Measurements from ENCODE around the gene CHD2.
"Not testable (repeated sequence)": the region's sequence is repeated elsewhere in the genome, so short reads cannot be mapped to it uniquely, and the experiment has no call there.

Gene CHD2

DNA sequence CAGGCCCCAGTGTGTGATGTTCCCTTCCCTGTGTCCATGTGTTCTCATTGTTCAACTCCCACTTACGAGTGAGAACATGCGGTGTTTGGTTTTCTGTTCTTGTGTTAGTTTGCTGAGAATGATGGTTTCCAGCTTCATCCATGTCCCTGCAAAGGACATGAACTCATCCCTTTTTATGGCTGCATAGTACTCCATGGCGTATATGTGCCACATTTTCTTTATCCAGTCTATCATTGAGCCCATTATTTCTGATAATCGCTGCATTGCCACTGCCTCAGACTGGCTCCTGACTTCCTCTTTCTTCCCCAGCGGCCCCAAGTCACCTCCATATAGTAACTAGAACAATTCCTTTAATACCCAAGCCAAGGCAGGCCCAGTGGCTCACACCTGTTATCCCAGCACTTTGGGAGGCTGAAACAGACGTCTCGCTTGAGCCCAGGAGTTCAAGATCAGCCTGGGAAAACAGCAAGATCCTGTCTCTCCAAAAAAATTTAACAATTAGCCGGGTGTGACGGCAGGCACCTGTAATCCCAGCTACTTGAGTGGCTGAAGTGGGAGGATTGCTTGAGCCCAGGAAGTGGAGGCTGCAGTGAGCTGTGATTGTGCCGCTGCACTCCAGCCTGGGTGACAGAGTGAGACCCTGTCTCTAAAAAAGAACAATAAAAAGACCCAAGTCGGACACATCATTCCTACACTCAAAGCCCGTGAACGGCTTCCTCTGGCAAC, 139.6 kb downstream of the CHD2 start:
- not testable (repeated sequence) for H3K14ac ChIP-seq (ENCODE audit: low read length); H2BK5ac ChIP-seq (ENCODE audit: low read depth, low read length, poor library complexity); H3K23ac ChIP-seq (ENCODE audit: low read length); H3K27ac ChIP-seq (ENCODE audit: low read depth, low read length); H2AK5ac ChIP-seq (ENCODE audit: low read length); H4K8ac ChIP-seq (ENCODE audit: low read depth, low read length); H3K27me3 ChIP-seq (ENCODE audit: insufficient read depth, low read length); DNase-seq; H2BK120ac ChIP-seq (ENCODE audit: insufficient read depth, low read length, poor library complexity); H4K12ac ChIP-seq (ENCODE audit: low read depth, low read length); H2AFZ ChIP-seq (ENCODE audit: insufficient read depth, low read length, poor library complexity); H3K9ac ChIP-seq (ENCODE audit: low read length); H3K4me3 ChIP-seq (ENCODE audit: low read depth, low read length); H3K79me1 ChIP-seq (ENCODE audit: low read length); H3K4me2 ChIP-seq (ENCODE audit: low read length); H3K4me1 ChIP-seq (ENCODE audit: control insufficient read depth in 1 of 2, insufficient read depth in 2 of 2, low read length in 2 of 2); H3K9me3 ChIP-seq (ENCODE audit: insufficient read depth, low read depth, low read length); H3K36me3 ChIP-seq (ENCODE audit: control insufficient read depth in 1 of 2, insufficient read depth in 2 of 2, low read length in 2 of 2); H3K79me2 ChIP-seq (ENCODE audit: control insufficient read depth, insufficient read depth, low read length, poor library complexity); H2BK12ac ChIP-seq (ENCODE audit: low read length); H3K4ac ChIP-seq (ENCODE audit: low read depth, low read length); H4K91ac ChIP-seq (ENCODE audit: low read depth, low read length); H3K18ac ChIP-seq (ENCODE audit: low read length)
- WGBS (ENCODE audit: extremely low coverage, insufficient coverage, insufficient read length) = no CpG with 5 or more reads among the region's 13 CpGs

DNA sequence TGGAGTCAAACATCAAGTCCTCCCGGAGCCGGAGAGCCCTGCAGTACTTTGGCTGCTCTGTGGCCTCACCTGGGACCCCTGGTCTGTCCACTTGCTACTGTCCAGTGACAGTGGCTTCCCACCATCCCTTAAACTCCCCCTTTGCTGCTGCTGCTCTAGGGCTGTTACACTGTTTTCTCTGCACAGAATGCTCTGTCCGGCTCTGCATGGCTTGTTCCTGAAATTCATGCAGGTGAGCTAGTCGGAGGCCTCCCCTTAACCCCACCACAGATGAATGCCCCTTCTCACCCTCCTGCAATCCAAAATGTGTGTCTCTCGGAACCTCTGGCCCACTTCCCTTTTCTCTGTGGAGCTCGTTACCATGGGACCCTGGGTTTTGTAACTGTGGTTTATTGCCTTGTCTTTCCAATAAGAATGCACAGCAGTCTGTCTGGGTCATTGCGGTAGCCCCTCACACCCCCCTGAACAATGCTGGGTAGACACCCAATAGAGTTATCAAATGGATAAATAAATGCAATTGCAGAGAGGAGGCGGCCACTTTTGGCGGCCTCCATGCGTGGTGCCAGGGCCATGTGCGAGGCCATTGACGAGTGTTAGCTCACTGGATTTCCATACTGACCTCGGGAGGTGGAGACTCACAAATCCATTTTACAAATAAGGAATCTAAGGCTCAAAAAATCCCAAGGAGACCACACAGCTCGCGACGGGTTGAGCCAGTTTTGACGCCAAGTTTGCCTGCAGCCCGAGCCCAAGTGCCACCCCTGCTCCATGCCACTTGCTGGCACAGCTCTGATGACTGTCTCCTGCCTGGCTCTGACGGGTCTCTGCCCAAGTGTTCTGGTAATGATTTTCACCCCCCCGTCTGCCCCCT, 140.4 kb downstream of the CHD2 start:
- no peaks in the 10 kb centered on the region for H3K27me3 ChIP-seq (ENCODE audit: insufficient read depth, low read length)
- H3K36me3 ChIP-seq (ENCODE audit: control insufficient read depth in 1 of 2, insufficient read depth in 2 of 2, low read length in 2 of 2) = no peaks in the 10 kb centered on the region
- no peaks in the 10 kb centered on the region for H3K79me1 ChIP-seq (ENCODE audit: low read length)
- no peak overlapping the region for H3K4me2 ChIP-seq (ENCODE audit: low read length)
- no CpG with 5 or more reads among the region's 20 CpGs for WGBS (ENCODE audit: extremely low coverage, insufficient coverage, insufficient read length)
- no peak overlapping the region for H2BK12ac ChIP-seq (ENCODE audit: low read length)
- H2AK5ac ChIP-seq (ENCODE audit: low read length) = no peak overlapping the region
- no peak overlapping the region for H4K91ac ChIP-seq (ENCODE audit: low read depth, low read length)
- no peak overlapping the region for H3K27ac ChIP-seq (ENCODE audit: low read depth, low read length)
- H2BK5ac ChIP-seq (ENCODE audit: low read depth, low read length, poor library complexity) = no peak overlapping the region
- H3K79me2 ChIP-seq (ENCODE audit: control insufficient read depth, insufficient read depth, low read length, poor library complexity) = no peaks in the 10 kb centered on the region
- H3K18ac ChIP-seq (ENCODE audit: low read length) = no peak overlapping the region
- no peak overlapping the region for H3K9ac ChIP-seq (ENCODE audit: low read length)
- no peak overlapping the region for H3K23ac ChIP-seq (ENCODE audit: low read length)
- no peak overlapping the region for H4K12ac ChIP-seq (ENCODE audit: low read depth, low read length)
- no peak for DNase-seq
- H3K4ac ChIP-seq (ENCODE audit: low read depth, low read length) = no peak overlapping the region
- peaks cover 12% of the 10 kb centered on the region for H3K9me3 ChIP-seq (ENCODE audit: insufficient read depth, low read depth, low read length)
- no peak overlapping the region for H3K14ac ChIP-seq (ENCODE audit: low read length)
- no peak overlapping the region for H4K8ac ChIP-seq (ENCODE audit: low read depth, low read length)
- H3K4me1 ChIP-seq (ENCODE audit: control insufficient read depth in 1 of 2, insufficient read depth in 2 of 2, low read length in 2 of 2) = no peaks in the 10 kb centered on the region
- no peak overlapping the region for H3K4me3 ChIP-seq (ENCODE audit: low read depth, low read length)
- H2BK120ac ChIP-seq (ENCODE audit: insufficient read depth, low read length, poor library complexity) = no peak overlapping the region
- H2AFZ ChIP-seq (ENCODE audit: insufficient read depth, low read length, poor library complexity) = no peak overlapping the region

DNA sequence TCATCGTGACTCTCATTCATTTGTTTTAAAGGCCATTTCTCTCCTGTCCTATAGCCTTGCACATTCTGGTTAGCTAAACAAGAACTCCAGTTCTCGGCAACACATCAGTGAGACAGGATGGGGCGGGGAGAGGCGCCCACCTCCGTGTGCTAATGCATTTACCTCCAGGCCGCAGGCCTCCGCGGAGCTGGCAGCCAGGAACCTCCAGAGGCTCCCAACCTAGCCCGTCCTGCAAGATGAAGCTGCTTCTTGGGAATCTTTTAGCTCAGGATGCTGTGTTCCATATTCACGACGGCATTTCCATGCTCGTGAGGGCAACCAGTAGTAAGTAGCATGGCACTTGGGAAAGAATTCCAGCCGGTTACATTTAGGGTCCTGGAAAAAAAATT, 141.0 kb downstream of the CHD2 start:
- Histone ChIP-seq H3K4ac (ENCODE audit: low read depth, low read length) (no peak overlapping the region), H2BK120ac (ENCODE audit: insufficient read depth, low read length, poor library complexity) (no peak overlapping the region), H3K79me2 (ENCODE audit: control insufficient read depth, insufficient read depth, low read length, poor library complexity) (no peaks in the 10 kb centered on the region), H2AFZ (ENCODE audit: insufficient read depth, low read length, poor library complexity) (no peak overlapping the region), H3K18ac (ENCODE audit: low read length) (no peak overlapping the region), H3K4me1 (ENCODE audit: control insufficient read depth in 1 of 2, insufficient read depth in 2 of 2, low read length in 2 of 2) (no peaks in the 10 kb centered on the region), H3K14ac (ENCODE audit: low read length) (no peak overlapping the region), H2BK12ac (ENCODE audit: low read length) (no peak overlapping the region), H3K4me3 (ENCODE audit: low read depth, low read length) (no peak overlapping the region), H3K27ac (ENCODE audit: low read depth, low read length) (no peak overlapping the region), H3K9me3 (ENCODE audit: insufficient read depth, low read depth, low read length) (peaks cover 12% of the 10 kb centered on the region), H3K79me1 (ENCODE audit: low read length) (no peaks in the 10 kb centered on the region), H2BK5ac (ENCODE audit: low read depth, low read length, poor library complexity) (no peak overlapping the region), H4K91ac (ENCODE audit: low read depth, low read length) (no peak overlapping the region), H3K27me3 (ENCODE audit: insufficient read depth, low read length) (no peaks in the 10 kb centered on the region), H4K8ac (ENCODE audit: low read depth, low read length) (no peak overlapping the region), H3K23ac (ENCODE audit: low read length) (no peak overlapping the region), H4K12ac (ENCODE audit: low read depth, low read length) (no peak overlapping the region), H3K36me3 (ENCODE audit: control insufficient read depth in 1 of 2, insufficient read depth in 2 of 2, low read length in 2 of 2) (no peaks in the 10 kb centered on the region), H3K9ac (ENCODE audit: low read length) (no peak overlapping the region), H2AK5ac (ENCODE audit: low read length) (no peak overlapping the region), H3K4me2 (ENCODE audit: low read length) (no peak overlapping the region)
- DNase-seq = no peak
- no CpG with 5 or more reads among the region's 13 CpGs for WGBS (ENCODE audit: extremely low coverage, insufficient coverage, insufficient read length)

DNA sequence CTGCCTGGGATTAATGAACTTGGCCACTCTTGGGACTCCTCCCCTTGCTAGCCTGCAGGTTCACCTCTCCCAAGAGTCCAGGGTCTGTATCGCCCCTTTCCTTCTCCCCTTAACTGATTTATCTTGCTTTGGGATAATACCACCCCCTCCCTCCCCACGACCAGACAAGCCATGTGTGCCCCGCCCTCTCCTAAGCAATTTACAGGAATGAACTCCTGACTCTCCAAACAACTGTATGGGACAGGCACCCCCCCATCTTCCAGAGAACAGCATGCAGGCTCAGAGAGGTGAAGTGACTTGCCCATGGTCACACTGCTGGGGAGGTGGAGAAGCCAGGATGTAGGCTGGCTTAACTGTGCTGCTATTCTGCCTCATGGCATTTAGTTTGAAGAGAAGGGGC, 142.1 kb downstream of the CHD2 start:
- H2AFZ ChIP-seq (ENCODE audit: insufficient read depth, low read length, poor library complexity) = no peak overlapping the region
- no peaks in the 10 kb centered on the region for H3K79me2 ChIP-seq (ENCODE audit: control insufficient read depth, insufficient read depth, low read length, poor library complexity)
- H2BK5ac ChIP-seq (ENCODE audit: low read depth, low read length, poor library complexity) = no peak overlapping the region
- H3K27ac ChIP-seq (ENCODE audit: low read depth, low read length) = no peak overlapping the region
- no peak overlapping the region for H2BK120ac ChIP-seq (ENCODE audit: insufficient read depth, low read length, poor library complexity)
- no peak overlapping the region for H4K12ac ChIP-seq (ENCODE audit: low read depth, low read length)
- no peak overlapping the region for H3K9ac ChIP-seq (ENCODE audit: low read length)
- H3K9me3 ChIP-seq (ENCODE audit: insufficient read depth, low read depth, low read length) = peaks cover 12% of the 10 kb centered on the region
- no peaks in the 10 kb centered on the region for H3K4me1 ChIP-seq (ENCODE audit: control insufficient read depth in 1 of 2, insufficient read depth in 2 of 2, low read length in 2 of 2)
- DNase-seq = no peak
- no peak overlapping the region for H4K91ac ChIP-seq (ENCODE audit: low read depth, low read length)
- no peak overlapping the region for H3K4ac ChIP-seq (ENCODE audit: low read depth, low read length)
- no CpG with 5 or more reads among the region's 3 CpGs for WGBS (ENCODE audit: extremely low coverage, insufficient coverage, insufficient read length)
- H3K18ac ChIP-seq (ENCODE audit: low read length) = no peak overlapping the region
- no peak overlapping the region for H3K4me2 ChIP-seq (ENCODE audit: low read length)
- no peak overlapping the region for H3K14ac ChIP-seq (ENCODE audit: low read length)
- H4K8ac ChIP-seq (ENCODE audit: low read depth, low read length) = no peak overlapping the region
- H3K36me3 ChIP-seq (ENCODE audit: control insufficient read depth in 1 of 2, insufficient read depth in 2 of 2, low read length in 2 of 2) = no peaks in the 10 kb centered on the region
- no peaks in the 10 kb centered on the region for H3K27me3 ChIP-seq (ENCODE audit: insufficient read depth, low read length)
- no peak overlapping the region for H3K23ac ChIP-seq (ENCODE audit: low read length)
- H3K79me1 ChIP-seq (ENCODE audit: low read length) = no peaks in the 10 kb centered on the region
- H2AK5ac ChIP-seq (ENCODE audit: low read length) = no peak overlapping the region
- H3K4me3 ChIP-seq (ENCODE audit: low read depth, low read length) = no peak overlapping the region
- H2BK12ac ChIP-seq (ENCODE audit: low read length) = no peak overlapping the region

All from trophoblast cell (in vitro differentiated cells and primary cell).